H1 (cell line): ENCODE data around the gene TSHZ2. TPM values are rescaled to one million over a fixed set of nuclear protein-coding genes. Genes with fewer than 3 reads are reported as not detected.

Experiments
- CTCF ChIA-PET: fragments of 300-600 bp; sonication (Branson Sonifier 250); formaldehyde crosslinking; loops from one replicate; lab custom pipeline; 2021; ENCODE audit not compliant: partially characterized antibody; lab: Charles Lee
- POLR2A ChIA-PET: fragments of 300-600 bp; sonication (Branson Sonifier 250); formaldehyde crosslinking; loops from one replicate; lab custom pipeline; 2021; ENCODE audit warnings: inconsistent platforms; ENCODE audit not compliant: partially characterized antibody; lab: Charles Lee
- DNase-seq, 2 experiments: peaks; one replicate each; pipeline versions ENCODE4 v3.0.0 to v3.0.0-alpha.2; 2010 to 2022; ENCODE audit warnings: low spot score in 2 of 2, low read depth in 1 of 2, mixed read lengths in 1 of 2
- FAIRE-seq: peaks from 2 replicates; lab custom pipeline; 2011; peaks lifted over from hg19 to GRCh38; lab: Jason Lieb, UNC
- H2AFZ ChIP-seq: 2 replicates; pipeline ENCODE4 v1.8.1; 2012; ENCODE audit warnings: low read length, inconsistent platforms
- H2AK5ac ChIP-seq: 2 replicates; pipeline ENCODE4 v1.6.1; 2013; ENCODE audit warnings: low read depth, low read length
- H2BK120ac ChIP-seq: replicated peaks from 2 replicates; pipeline ENCODE3; 2013; ENCODE audit warnings: low read depth, low read length, inconsistent platforms
- H2BK12ac ChIP-seq: 2 replicates; pipeline ENCODE4 v1.6.1; 2013; ENCODE audit warnings: low read depth, low read length
- H2BK15ac ChIP-seq: 2 replicates; pipeline ENCODE4 v1.6.1; 2013; ENCODE audit warnings: low read length
- H2BK20ac ChIP-seq: 2 replicates; pipeline ENCODE4 v1.6.1; 2013; ENCODE audit warnings: low read length
- H2BK5ac ChIP-seq: 2 replicates; pipeline ENCODE4 v1.6.1; 2013; ENCODE audit warnings: low read depth, low read length
- H3K14ac ChIP-seq: 2 replicates; pipeline ENCODE4 v1.6.1; 2013; ENCODE audit warnings: inconsistent platforms; ENCODE audit not compliant: insufficient read length
- H3K18ac ChIP-seq: 2 replicates; pipeline ENCODE4 v1.6.1; 2013; ENCODE audit warnings: low read length; ENCODE audit errors: extremely low read depth
- H3K23ac ChIP-seq: 2 replicates; pipeline ENCODE4 v1.6.1; 2013; ENCODE audit warnings: inconsistent platforms; ENCODE audit not compliant: insufficient read length
- H3K23me2 ChIP-seq: 2 replicates; pipeline ENCODE4 v1.6.1; 2013; ENCODE audit warnings: low read depth, low read length
- H3K27ac ChIP-seq: 2 replicates; pipeline ENCODE4 v1.6.1; 2011; ENCODE audit warnings: low read depth, low read length, inconsistent platforms
- H3K27me3 ChIP-seq, 4 experiments: replicated peaks in 1 of 4; 1 replicate in 1 of 4; 2 replicates in 3 of 4; pipeline versions ENCODE4 v1.6.1 to v1.8.1; 2011 to 2013; ENCODE audit warnings: low read length in 3 of 4, mild to moderate bottlenecking in 3 of 4, inconsistent platforms in 2 of 4, mixed read lengths in 2 of 4, moderate library complexity in 1 of 4; ENCODE audit not compliant: control insufficient read depth in 3 of 4, insufficient read depth in 3 of 4; ENCODE audit errors: extremely low read depth in 1 of 4
- H3K36me3 ChIP-seq, 4 experiments: 2 replicates each; pipeline versions ENCODE4 v1.6.1 to v1.8.1; 2011 to 2013; ENCODE audit warnings: mild to moderate bottlenecking in 4 of 4, low read length in 3 of 4, moderate library complexity in 2 of 4, control low read depth in 1 of 4, inconsistent platforms in 1 of 4; ENCODE audit not compliant: insufficient read depth in 4 of 4, control insufficient read depth in 2 of 4
- H3K4ac ChIP-seq: replicated peaks from 2 replicates; pipeline ENCODE3; 2013; ENCODE audit warnings: low read length, low read depth, mixed read lengths, inconsistent platforms; ENCODE audit not compliant: insufficient read length
- H3K4me1 ChIP-seq, 4 experiments: replicated peaks in 1 of 4; 1 replicate in 1 of 4; 2 replicates in 3 of 4; pipeline versions ENCODE4 v1.6.1 to v1.8.1; 2011 to 2013; ENCODE audit warnings: low read length in 3 of 4, inconsistent platforms in 2 of 4, mixed read lengths in 1 of 4; ENCODE audit not compliant: insufficient read depth in 4 of 4, control insufficient read depth in 3 of 4
- H3K4me2 ChIP-seq, 2 experiments: 2 replicates each; pipeline versions ENCODE4 v1.6.1 to v1.8.1; 2011 to 2013; ENCODE audit warnings: low read depth in 2 of 2, low read length in 2 of 2, control low read depth in 1 of 2, inconsistent platforms in 1 of 2, mild to moderate bottlenecking in 1 of 2; ENCODE audit not compliant: insufficient read depth in 1 of 2
- H3K4me3 ChIP-seq, 4 experiments: fragments of 200-600, 300-600 bp in 1 of 4; sonication (generic), shearing (Covaris generic), sonication (Bioruptor Twin) in 1 of 4; 2 replicates each; pipeline versions ENCODE4 v1.5.1 to v1.8.1; 2011 to 2016; ENCODE audit warnings: low read length in 4 of 4, low read depth in 3 of 4, control low read depth in 2 of 4, inconsistent platforms in 2 of 4, mild to moderate bottlenecking in 2 of 4, mixed read lengths in 1 of 4, moderate library complexity in 1 of 4; ENCODE audit not compliant: insufficient read depth in 2 of 4; ENCODE audit errors: extremely low read depth in 1 of 4
- H3K56ac ChIP-seq: replicated peaks from 2 replicates; pipeline ENCODE3; 2013; ENCODE audit warnings: low read depth, mild to moderate bottlenecking, mixed read lengths, low read length, inconsistent platforms; ENCODE audit not compliant: insufficient read length
- H3K79me1 ChIP-seq: 2 replicates; pipeline ENCODE4 v1.6.1; 2013; ENCODE audit warnings: low read depth, low read length, control low read depth
- H3K79me2 ChIP-seq, 2 experiments: 2 replicates each; pipeline versions ENCODE4 v1.6.1 to v1.8.1; 2012 to 2013; ENCODE audit warnings: low read length in 2 of 2, mild to moderate bottlenecking in 2 of 2, inconsistent platforms in 1 of 2; ENCODE audit not compliant: insufficient read depth in 2 of 2, control insufficient read depth in 1 of 2
- H3K9ac ChIP-seq, 4 experiments: replicated peaks in 1 of 4; 1 replicate in 1 of 4; 2 replicates in 3 of 4; pipeline versions ENCODE4 v1.6.1 to v1.8.1; 2011 to 2013; ENCODE audit warnings: low read depth in 3 of 4, low read length in 3 of 4, control low read depth in 2 of 4, mild to moderate bottlenecking in 2 of 4, moderate library complexity in 2 of 4, inconsistent platforms in 1 of 4; ENCODE audit errors: extremely low read depth in 1 of 4
- H3K9me3 ChIP-seq, 2 experiments: 2 replicates each; pipeline versions ENCODE4 v1.6.1 to v1.8.1; 2012 to 2013; ENCODE audit warnings: mild to moderate bottlenecking in 2 of 2, moderate library complexity in 2 of 2, control low read depth in 1 of 2, inconsistent platforms in 1 of 2, low read depth in 1 of 2, low read length in 1 of 2, mixed read lengths in 1 of 2; ENCODE audit not compliant: insufficient read depth in 2 of 2
- H4K20me1 ChIP-seq, 2 experiments: replicated peaks in 1 of 2; 2 replicates each; pipeline versions ENCODE3 to v1.8.1; 2011 to 2013; ENCODE audit warnings: inconsistent platforms in 2 of 2, low read length in 2 of 2, mild to moderate bottlenecking in 1 of 2; ENCODE audit not compliant: insufficient read depth in 2 of 2, control insufficient read depth in 1 of 2
- H4K5ac ChIP-seq: 2 replicates; pipeline ENCODE4 v1.6.1; 2013; ENCODE audit warnings: low read length, low read depth, mixed read lengths, inconsistent platforms; ENCODE audit not compliant: insufficient read length
- H4K8ac ChIP-seq: 2 replicates; pipeline ENCODE4 v1.8.0; 2013; ENCODE audit warnings: mild to moderate bottlenecking, moderate library complexity, low read length, inconsistent platforms; ENCODE audit not compliant: insufficient read depth; ENCODE audit errors: extremely low read depth
- H4K91ac ChIP-seq: replicated peaks from 2 replicates; pipeline ENCODE3; 2013; ENCODE audit warnings: low read length, mixed read lengths, inconsistent platforms; ENCODE audit not compliant: insufficient read length
- ASH2L ChIP-seq: fragments of 200-600, 300-600 bp; sonication (generic); IDR thresholded peaks from one replicate; pipeline ENCODE4 v1.7.1; 2017; ENCODE audit warnings: low read length
- CBX8 ChIP-seq: fragments of 300-800, 300-1000 bp; sonication (generic); IDR thresholded peaks from 2 replicates; pipeline ENCODE4 v1.7.1; 2016; ENCODE audit warnings: low read depth, low read length, borderline replicate concordance
- E2F6 ChIP-seq: IDR thresholded peaks from 2 replicates; pipeline ENCODE4 v1.6.1; 2012; ENCODE audit warnings: inconsistent platforms
- EGR1 ChIP-seq: IDR thresholded peaks from 2 replicates; pipeline ENCODE4 v1.6.1; 2011; ENCODE audit warnings: low read depth, low read length, borderline replicate concordance
- GABPA ChIP-seq: IDR thresholded peaks from 2 replicates; pipeline ENCODE4 v1.6.1; 2011; ENCODE audit warnings: mild to moderate bottlenecking, low read length, moderate library complexity, borderline replicate concordance; ENCODE audit not compliant: insufficient read depth
- GTF2F1 ChIP-seq: IDR thresholded peaks from 2 replicates; pipeline ENCODE4 v1.6.1; 2012; ENCODE audit warnings: low read depth, low read length, improper control_type of control experiment, borderline replicate concordance
- POLR2AphosphoS5 ChIP-seq: IDR thresholded peaks from 2 replicates; pipeline ENCODE4 v1.6.1; 2011; ENCODE audit warnings: low read depth, low read length
- SIX5 ChIP-seq: IDR thresholded peaks from 2 replicates; pipeline ENCODE4 v1.6.1; 2011; ENCODE audit warnings: mild to moderate bottlenecking, low read depth, low read length
- SP2 ChIP-seq: IDR thresholded peaks from 2 replicates; pipeline ENCODE4 v1.6.1; 2012; ENCODE audit warnings: mild to moderate bottlenecking, low read length, inconsistent platforms
- SP4 ChIP-seq: IDR thresholded peaks from 2 replicates; pipeline ENCODE4 v1.6.1; 2012; ENCODE audit warnings: low read length, inconsistent platforms
- SUZ12 ChIP-seq: fragments of 200-600 bp; sonication (generic); IDR thresholded peaks from 2 replicates; pipeline ENCODE4 v1.6.1; 2012; ENCODE audit warnings: mild to moderate bottlenecking, inconsistent platforms, low read length, moderate library complexity, mixed read lengths
- TEAD4 ChIP-seq: IDR thresholded peaks from 2 replicates; pipeline ENCODE4 v1.6.1; 2012; ENCODE audit warnings: low read depth, low read length, inconsistent platforms, mixed read lengths
- WGBS, 2 experiments: shearing (Covaris generic) in 1 of 2; methylation state at CpG; one replicate each; pipeline versions ENCODE4 v1.1.6 to v1.1.7; 2013 to 2015; ENCODE audit warnings: low lambda C conversion rate in 2 of 2, mixed read lengths in 2 of 2, inconsistent platforms in 1 of 2, low coverage in 1 of 2, missing lambda C conversion rate in 1 of 2; ENCODE audit not compliant: insufficient replicate concordance in 2 of 2, insufficient coverage in 1 of 2, insufficient read length in 1 of 2; ENCODE audit errors: extremely low coverage in 1 of 2, missing lambda C conversion rate in 1 of 2; 5-methylcytosine and 5-hydroxymethylcytosine counted together
- polyA plus RNA-seq, 7 experiments: library from polyadenylated mRNA; depleted of rRNA in 3 of 7; stranded (reverse) in 5 of 7; unstranded in 2 of 7; fragments of >200 nt in 5 of 7; fragments of 200-250 nt in 2 of 7; gene quantifications; 1 replicate in 5 of 7; 2 replicates in 1 of 7; 4 replicates in 1 of 7; pipeline versions ENCODE4 v1.2.1 to v1.2.3, GENCODE V29; 2011 to 2013; ENCODE audit warnings: missing spikeins in 2 of 7, mixed read lengths in 2 of 7
- total RNA-seq: library from RNA; stranded (reverse); fragmentation: NEBNext Ultra II Directional; extraction: Animal tissue kit (Norgen Biotek cat#: 25700); gene quantifications from 2 replicates; pipeline ENCODE4 v1.2.1, GENCODE V29; 2021

The TSHZ2 gene
- total and polyA plus RNA-seq, 2 of the 8 experiments (the other 6 are each of a cell fraction or from before 2014, with no cell fraction given), result 0.14 to 0.30 TPM

- H3K9me3 ChIP-seq, result no peaks in the 10 kb centered on the region
- no peak overlapping the region for H2BK20ac ChIP-seq
- no peak overlapping the region for H2BK120ac ChIP-seq
- no peaks in the 10 kb centered on the region for H3K79me2 ChIP-seq
- no peaks in the 10 kb centered on the region for H3K4me1 ChIP-seq
- no peak overlapping the region for H3K9ac ChIP-seq
- H3K18ac ChIP-seq, result no peak overlapping the region
- H3K79me1 ChIP-seq, result no peaks in the 10 kb centered on the region
- no peak overlapping the region for H4K91ac ChIP-seq
- no peak overlapping the region for H2AFZ ChIP-seq
- H3K4ac ChIP-seq, result no peak overlapping the region
- DNase-seq (no peak), FAIRE-seq (no peak)
- CTCF ChIA-PET, result no interaction called here
- H2BK15ac ChIP-seq, result no peak overlapping the region
- no peak overlapping the region for H2BK12ac ChIP-seq
- WGBS, 2 experiments, result 88% methylated on average over 11 of the region's 11 CpGs; no CpG with 5 or more reads in 1 of the 2 experiments
- H3K4me3 ChIP-seq, result no peak overlapping the region
- no peak overlapping the region for H3K23ac ChIP-seq
- no peak overlapping the region for H3K27ac ChIP-seq
- POLR2A ChIA-PET, result no interaction called here
- H3K56ac ChIP-seq, result no peak overlapping the region
- H3K4me2 ChIP-seq, result no peak overlapping the region
- no peaks in the 10 kb centered on the region for H3K27me3 ChIP-seq
- no peak overlapping the region for H4K8ac ChIP-seq
- H4K5ac ChIP-seq, result no peak overlapping the region
- H3K36me3 ChIP-seq, result no peaks in the 10 kb centered on the region
- no peak overlapping the region for H2BK5ac ChIP-seq
- H2AK5ac ChIP-seq, result no peak overlapping the region
- no peak overlapping the region for H3K14ac ChIP-seq
- no peaks in the 10 kb centered on the region for H3K23me2 ChIP-seq
- H4K20me1 ChIP-seq, result no peaks in the 10 kb centered on the region
- TF ChIP-seq SP4 (no peak), SP2 (no peak), ASH2L (no peak), SIX5 (no peak), POLR2AphosphoS5 (no peak), GABPA (no peak), TEAD4 (no peak), GTF2F1 (no peak), E2F6 (no peak), CBX8 (no peak), SUZ12 (no peak), EGR1 (no peak)
Measured at GRCh38 chr20:53141201-53142050, 169.3 kb downstream of the TSHZ2 start.
